Activated CD4-positive, CD25-positive, alpha-beta regulatory T cell treated with anti-CD3 and anti-CD28 coated beads, Interleukin-2, amount 50 U/mL, for 16 hours (primary cell): Measurements from ENCODE around the gene BTBD10.
"Not testable (repeated sequence)": the region's sequence is repeated elsewhere in the genome, so short reads cannot be mapped to it uniquely, and the experiment has no call there.

Experiments
- DNase-seq: peaks from one replicate; pipeline ENCODE4 v3.0.0-alpha.2; 2020; ENCODE audit warnings: low read depth, low spot score

The BTBD10 gene

DNA sequence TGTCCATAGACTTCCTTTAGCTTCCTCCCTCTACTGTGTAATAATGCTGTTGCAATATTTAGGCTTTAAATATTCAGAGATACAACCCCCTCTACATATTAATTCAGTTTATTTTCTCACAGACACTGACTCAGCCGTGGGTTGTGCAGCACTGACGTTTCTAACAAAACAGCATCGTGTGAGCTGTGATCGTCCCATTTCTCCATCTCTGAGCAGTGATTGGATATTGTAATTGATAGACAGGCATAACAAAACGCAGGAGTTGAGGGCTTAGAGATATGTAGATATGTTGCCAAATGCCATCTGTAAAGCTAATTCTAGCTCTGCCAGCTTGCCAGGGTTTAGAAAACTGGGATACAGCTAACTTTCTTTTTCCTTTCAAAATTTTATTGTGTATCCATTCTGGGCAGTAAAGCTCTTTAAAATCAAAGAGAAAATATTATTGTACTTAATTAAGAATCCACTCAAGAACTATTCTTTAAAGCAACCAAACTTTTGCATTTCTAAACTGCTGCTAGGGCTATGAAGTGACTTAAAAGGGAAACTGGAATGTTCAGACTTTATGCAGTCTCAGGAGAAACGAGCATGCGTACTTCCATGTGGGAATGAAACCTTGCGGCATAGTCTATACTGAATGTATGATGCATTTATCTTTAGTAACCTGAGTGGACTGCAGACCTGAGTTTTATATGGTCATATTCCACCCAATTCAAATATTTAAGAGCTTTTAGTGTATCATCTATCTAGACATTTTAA is 22.7 kb downstream of the BTBD10 start:
- no peak for DNase-seq

DNA sequence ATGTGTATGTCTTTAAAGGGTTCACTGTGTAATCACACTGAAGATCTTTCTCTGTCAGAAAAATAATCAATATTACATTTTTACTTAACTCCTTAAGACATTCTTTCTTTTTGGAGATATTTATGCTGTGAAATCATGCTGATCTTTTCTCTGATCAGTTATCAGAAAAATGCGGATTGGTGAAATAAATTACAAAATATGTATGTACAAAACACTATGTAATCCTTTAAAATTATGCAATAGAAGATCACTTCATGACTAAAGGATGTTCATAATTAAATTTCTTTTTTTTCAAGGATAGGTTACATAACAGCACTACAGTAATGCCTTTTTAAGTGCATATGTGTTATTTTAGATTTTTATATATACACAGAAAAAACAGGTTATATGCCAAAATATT is 24.7 kb downstream of the BTBD10 start:
- DNase-seq: no peak

DNA sequence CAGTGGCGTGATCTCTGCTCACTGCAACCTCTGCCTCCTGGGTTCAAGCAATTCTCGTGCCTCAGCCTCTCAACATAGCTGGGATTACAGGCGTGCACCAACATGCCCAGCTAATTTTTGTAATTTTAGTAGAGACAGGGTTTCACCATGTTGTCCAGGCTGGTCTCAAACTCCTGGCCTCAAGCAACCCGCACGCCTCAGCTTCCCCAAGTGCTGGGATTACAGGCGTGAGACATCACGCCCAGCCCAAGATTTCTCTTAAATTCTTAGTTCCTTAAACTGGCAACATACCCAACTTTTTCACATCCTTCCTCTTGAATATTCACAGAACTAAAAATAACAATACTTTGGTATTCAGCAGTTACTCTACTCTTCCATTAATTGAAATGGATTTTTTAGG is 26.2 kb downstream of the BTBD10 start:
- not testable (repeated sequence) for DNase-seq

DNA sequence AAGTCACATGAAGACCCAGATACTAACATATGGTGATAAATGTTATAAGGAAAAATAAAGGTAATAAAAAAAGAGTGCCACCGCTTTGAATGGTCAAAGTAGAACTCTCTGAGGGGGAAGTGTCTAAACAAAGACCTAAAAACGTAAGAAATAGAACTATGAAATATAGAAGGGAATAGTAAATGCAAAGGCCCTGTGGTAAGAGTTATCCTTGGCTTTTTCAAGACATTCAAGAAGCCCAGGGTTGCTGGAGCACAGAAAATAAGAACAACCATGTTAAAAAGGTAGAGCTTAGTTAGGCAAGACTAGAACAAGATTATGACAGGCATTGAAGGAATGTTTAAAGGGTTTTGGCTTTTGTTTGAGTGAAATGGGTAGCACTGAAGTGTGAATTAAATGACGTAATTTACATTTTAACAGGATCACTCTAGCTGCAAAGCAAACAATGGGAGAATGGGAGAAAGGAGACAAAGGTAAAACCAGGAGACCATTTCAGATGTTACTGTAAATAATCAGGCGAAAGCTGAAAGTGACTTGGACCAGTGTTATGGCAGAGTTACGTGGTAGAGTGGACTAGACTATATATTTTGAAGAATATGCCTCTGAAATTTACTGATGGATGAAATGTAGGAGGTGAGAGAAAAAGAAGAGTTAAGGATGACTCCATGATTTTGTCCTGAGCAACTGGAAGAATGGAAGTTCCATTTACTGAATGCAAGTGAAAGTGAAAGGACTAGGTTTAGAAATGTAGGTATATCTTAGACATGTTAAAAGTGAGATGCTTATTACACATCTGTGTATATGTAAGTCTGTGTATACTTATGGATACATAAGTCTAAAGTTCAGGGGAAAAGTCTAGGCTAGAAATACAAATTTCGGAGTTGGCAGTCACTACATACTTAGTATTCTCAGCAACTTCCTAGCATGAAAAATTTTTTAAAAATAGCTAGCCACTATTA is 28.5 kb downstream of the BTBD10 start:
- no peak for DNase-seq

DNA sequence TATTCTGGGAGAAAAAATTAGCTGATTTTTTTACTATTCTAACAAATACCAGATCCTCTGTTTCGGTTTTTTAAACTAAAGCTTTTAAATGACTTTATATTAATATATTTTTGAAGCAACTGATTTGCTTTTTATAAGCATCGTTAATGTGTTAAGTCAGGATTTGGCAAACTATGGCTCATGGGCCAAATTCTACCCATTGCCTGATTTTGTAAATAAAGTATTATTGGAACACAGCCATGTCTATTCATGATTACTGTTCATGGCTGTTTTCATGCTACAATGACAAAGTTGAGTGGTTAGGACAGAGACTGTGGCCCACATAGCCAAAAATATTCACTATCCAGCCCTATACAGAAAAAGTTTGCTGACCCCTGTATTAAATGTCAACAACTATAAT is 29.6 kb downstream of the BTBD10 start:
- no peak for DNase-seq

DNA sequence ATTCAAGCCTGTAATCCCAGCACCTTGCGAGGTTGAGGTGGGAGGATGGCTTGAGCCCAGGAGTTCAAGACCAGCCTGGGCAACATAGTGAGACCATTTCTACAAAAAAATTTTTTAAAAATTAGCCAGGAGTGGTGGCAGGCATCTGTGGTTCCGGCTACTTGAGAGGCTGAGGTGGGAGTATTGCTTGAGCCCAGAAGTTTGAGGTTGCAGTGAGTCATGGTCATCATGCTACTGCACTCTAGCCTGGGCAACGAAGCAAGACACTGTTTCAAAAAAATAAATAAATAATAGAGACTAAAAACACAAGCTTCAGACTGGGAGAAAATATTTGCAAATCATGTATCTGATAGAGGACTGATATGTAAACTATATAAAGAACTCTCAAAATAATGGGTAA is 33.2 kb downstream of the BTBD10 start:
- no peak for DNase-seq

DNA sequence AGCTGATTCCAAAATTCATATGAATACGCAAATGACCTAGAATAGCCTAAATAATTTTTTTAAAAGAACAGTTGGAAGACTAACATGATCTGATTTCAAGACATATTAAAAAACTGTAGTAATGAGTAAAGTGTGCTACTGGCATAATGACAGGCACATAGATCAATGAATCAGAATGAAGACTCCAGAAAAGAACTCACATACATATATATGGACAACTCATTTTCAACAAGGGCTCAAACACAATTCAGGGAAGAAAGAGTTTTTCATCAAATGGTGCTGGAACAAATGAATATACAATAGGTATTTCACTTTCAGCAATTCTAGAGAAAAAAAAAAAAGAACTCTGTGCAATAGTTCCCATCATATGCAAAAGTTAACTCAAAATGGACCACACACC is 33.7 kb downstream of the BTBD10 start:
- DNase-seq: no peak

DNA sequence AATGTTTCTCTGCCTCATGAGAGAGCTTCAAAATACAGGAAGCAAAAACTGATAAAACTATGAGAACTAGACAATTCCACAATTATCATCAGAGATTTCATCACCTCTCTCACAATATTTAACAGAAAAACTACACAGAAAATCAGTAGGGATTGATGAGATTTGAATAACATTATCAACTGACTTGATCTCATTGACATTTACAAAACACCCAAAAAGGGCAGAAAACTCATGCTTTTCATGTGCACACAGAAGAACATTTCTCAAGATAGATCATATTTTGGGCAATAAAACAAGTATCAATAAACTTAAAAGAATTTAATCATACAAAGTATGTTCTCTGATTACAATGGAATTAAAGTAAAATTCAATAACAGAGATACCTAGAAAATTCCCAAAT is 35.6 kb downstream of the BTBD10 start:
- DNase-seq: no peak

DNA sequence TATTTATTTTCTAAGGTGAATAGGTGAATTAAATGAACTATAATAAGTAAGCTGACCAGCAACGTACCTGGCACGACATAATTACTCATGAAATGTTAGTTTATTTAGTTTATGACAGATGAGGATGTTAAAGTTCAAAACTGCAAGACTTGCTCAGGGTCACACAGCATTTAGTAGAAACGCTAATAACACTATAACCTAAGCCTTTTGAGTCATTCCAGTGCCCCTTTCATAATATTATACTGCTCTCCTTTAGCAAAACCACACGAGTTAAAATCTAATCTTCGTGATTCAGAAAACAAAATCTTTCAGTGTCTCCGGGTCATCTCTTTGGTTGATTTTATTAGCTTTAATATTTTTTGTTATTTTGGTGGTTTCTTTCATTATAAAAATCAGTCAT is 39.6 kb downstream of the BTBD10 start:
- DNase-seq: no peak

DNA sequence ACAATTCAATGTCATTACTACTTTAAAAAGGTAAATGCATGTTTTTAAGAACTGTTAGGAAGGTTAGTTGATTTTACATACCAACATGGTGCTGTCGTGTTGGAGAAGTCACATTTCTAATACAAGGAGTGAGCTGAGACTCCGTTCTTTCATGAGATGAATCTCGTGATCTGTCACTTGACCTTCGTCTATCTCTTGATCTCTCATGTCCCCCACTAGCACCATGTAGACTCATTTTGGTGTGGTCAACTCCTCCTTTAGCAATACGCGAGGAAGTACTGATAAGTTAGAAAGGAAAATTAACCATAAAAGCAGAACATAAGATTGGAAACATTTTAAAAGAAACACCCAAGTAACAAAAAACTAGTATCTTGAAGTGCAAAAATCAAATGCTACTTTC is 41.5 kb downstream of the BTBD10 start:
- DNase-seq: no peak

DNA sequence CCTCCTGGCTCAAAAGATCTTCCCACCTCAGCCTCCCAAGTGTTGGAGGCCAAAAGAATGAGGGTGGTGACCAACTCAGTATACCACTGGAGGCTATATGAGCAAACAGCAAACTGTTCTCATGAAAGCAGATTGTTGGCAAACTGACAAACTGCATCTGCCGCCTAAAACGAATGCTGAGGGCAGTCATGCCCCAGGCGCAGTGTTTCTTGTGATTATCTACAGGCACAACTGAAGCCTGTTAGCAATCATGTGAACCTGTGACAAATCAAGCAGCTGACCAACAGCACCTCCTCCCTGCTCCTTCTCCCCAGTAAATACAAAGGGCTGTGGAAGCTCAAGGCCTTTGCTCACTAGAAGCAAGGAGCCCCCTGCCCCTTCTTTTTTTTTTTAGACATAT is 47.8 kb downstream of the BTBD10 start:
- DNase-seq: no peak

DNA sequence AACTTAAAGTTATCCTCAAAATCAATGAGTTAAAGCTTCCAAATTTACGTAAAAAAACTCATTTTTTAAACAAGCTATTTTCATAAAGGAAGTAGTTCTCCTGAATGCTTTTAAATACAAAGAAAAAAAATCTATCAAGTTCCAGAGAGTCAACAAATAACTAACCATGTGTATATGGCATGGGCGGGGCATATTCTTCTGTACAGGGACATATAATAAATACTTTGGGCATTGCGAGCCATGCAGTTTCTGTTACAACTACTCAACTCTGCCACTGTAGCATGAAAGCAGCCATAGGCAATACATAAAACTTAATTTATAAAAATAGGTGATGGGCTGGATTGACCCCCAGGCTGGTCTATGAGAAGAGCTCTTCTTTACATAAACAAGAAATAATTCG is 57.8 kb downstream of the BTBD10 start:
- no peak for DNase-seq

DNA sequence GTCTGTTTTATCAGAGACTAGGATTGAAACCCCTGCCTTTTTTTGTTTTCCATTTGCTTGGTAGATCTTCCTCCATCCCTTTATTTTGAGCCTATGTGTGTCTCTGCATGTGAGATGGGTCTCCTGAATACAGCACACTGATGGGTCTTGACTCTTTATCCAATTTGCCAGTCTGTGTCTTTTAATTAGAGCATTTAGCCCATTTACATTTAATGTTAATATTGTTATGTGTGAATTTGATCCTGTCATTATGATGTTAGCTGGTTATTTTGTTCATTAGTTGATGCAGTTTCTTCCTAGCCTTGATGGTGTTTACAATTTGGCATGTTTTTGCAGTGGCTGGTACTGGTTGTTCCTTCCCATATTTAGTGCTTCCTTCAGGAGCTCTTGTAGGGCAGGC is 64.7 kb downstream of the BTBD10 start:
- not testable (repeated sequence) for DNase-seq

DNA sequence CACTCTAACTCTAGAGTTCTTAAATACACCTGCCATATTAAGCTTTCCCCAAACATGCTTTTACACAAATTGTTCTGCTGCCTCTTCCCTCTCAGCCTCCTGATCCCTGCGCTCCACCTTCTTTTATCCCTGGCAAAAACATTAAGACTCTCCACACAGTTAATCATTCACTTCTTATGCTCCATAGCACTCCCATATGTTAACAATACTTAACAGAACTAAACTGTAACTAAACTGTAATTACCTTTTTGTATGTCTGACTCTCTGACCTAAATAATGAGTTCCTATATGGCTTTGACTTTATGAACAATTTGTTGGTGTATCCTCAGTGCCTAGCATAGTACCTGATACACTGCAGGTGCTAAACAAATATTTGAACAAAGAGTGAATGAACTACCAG is 71.8 kb downstream of the BTBD10 start:
- DNase-seq: no peak

DNA sequence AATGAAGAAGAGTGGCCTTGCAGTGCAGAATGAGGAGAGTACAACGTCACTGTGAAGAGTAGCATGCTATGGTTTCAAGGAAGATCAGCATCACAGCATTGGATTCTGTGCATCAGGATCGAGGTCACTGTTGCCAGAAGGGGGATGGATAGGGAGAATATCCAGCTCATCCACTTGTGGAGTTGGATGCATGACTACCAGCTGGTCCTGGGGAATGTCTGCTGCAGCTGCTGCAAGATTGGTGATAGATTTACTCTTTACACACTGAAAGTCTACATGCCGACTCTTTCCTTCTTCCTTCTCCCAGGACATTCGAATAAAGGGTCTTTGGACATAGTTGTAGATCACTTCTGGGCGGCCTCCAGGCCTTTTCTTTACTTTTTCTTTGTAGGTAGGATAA is 74.3 kb downstream of the BTBD10 start:
- DNase-seq: no peak

DNA sequence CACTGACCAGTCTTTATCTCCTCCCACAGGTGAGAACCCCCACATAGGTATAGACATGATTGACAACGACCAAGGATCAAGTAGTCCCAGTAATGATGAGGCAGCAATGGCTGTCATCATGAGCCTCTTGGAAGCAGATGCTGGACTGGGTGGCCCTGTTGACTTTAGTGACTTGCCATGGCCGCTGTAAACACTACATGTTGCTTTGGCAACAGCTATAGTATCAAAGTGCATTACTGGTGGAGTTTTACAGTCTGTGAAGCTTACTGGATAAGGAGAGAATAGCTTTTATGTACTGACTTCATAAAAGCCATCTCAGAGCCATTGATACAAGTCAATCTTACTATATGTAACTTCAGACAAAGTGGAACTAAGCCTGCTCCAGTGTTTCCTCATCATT is 76.5 kb downstream of the BTBD10 start:
- DNase-seq: no peak

DNA sequence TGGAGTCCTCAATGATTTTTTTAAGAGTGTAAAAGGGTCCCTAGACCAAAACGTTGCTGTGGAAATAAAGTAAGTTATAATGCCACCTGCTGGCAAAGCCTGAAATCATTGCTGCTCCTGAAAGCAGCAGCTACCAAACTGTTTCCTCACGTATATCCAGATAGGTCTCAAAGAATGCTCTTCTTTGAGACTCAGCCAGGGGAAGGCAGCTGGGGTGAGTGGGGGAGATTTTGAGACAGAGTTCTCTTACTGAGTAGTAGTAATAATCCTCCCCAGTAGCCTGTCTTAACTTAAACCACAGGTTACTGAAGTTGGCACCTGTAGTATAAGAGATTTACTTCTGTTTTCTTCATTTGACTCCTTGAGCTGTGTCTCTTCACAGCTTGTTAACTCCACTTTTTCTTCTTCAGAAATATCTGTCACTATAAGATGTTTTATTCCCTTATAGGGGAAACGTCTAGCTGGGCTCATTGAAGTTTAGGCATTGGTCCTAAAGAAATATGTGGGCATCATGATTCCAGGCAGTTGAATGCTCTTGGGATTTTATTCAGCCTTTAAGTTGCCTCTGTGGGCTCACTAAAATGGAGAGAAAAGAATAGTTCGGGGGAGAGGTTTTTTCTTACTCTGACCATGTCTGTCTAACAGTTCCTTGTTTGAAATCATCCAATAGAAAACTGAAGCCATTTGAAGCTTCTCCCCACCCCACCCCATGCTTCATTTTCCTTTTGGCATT is 77.9 kb downstream of the BTBD10 start:
- no peak for DNase-seq

DNA sequence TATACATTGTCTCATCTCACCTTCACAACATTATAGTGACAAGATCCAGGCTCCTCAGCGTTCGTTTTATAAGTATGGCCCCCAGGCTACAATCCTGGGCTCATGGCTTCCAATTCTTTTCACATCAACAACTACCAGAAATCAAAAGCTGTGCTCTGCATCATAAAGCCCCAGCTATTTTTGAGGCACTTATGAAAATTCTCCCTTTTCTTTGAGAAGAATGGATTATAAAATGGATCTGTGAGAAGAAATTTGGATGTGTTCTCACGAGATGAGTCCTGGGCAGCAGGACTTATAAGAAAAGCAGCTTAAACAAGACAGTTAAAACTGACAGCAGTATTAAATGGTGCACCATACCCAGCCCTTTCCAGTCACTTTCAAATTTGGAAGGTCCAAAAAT is 80.3 kb downstream of the BTBD10 start:
- no peak for DNase-seq

DNA sequence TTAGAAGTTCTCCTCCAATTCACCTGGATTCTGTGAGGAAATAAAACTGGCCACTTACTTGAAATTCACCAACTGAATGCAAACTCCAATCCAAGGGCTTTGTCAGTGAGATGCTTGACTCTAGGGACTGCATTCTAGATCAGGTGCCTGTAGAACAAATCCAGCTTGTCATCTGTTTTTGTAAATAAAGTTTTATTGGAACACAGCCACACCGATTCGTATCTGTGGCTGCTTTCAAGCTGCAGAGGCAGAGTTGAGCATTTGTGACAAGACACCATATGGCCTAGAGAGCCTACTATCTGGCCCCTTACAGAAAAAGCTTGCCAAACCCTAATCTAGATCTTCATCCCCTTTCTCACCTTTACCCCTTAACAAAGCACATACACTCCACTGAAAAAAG is 82.3 kb downstream of the BTBD10 start:
- DNase-seq: no peak

DNA sequence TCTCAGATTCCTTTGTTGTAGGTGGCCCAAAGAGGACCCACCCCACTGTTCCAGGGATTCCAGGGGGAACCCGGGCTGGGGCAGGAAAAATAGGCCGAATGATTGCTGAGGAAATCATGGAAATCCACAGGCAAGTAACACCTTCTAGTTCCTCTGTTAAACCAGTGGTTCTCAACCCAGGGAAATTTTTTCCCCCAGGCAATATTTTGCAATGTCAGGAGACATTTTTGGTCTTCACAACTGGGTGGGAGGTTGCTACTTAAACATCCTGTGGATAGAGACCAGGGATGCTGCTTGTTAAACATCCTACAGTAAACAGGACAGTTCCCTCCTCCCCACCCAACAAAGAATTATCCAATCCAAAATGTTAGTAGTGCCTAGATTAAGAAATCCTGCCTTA is 84.7 kb downstream of the BTBD10 start:
- no peak for DNase-seq

DNA sequence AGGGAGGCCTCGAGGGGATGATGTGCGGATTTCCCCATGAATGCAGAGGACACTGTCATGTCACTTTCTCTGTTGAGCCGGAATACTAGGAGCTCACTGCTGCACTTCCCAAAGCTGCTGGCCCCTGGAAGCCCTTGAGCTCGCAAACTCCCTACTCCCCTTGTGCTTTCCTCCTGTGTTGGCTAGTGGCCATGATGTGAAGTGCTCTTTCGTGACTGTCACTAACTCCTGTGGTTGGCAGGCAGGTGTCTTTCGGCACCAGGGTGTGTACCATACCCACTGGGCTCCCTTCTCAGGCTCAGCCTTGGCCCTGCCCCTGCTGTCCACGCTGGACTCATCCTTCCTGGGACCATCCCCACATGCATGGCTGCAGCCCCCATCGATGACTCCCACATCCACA is 86.2 kb downstream of the BTBD10 start:
- DNase-seq: no peak

DNA sequence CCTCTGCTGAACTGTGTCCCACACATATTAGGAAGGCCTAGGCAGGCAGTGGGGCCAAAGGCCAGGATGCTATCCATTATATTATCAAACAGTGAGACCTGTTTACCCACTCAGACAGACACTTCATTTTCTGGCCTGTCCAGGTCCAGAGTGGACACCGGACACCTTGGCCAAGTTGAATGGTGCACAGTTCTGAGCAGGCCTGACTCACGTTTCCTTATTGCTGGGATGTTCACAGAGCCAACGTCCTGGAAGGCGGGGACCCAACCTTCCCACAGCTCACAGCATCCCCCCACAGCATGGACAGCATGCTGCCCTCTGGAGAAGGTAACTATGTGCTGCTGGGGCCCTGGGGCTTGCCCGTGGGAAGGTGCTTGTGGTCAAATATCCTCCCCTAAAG is 86.6 kb downstream of the BTBD10 start:
- DNase-seq: no peak
